Ovary (tissue), 9 donors: Measurements from ENCODE around the gene RFC3. TPM values are rescaled to one million over a fixed set of nuclear protein-coding genes. Genes with fewer than 3 reads are reported as not detected.
"Not testable (repeated sequence)": the region's sequence is repeated elsewhere in the genome, so short reads cannot be mapped to it uniquely, and the experiment has no call there.

ENCODE experiments used
- DNase-seq, 5 donors: peaks; one replicate each; pipeline ENCODE4 v3.0.0-alpha.2; 2019 to 2020
- H3K27ac ChIP-seq, 2 donors: fragments of 200-600 bp; one replicate each; pipeline versions ENCODE4 v1.5.1 to v1.8.0; 2019 to 2022
- H3K27me3 ChIP-seq: fragments of 200-600 bp; one replicate; pipeline ENCODE4 v1.8.0; 2022
- H3K36me3 ChIP-seq: fragments of 200-600 bp; sonication (generic); one replicate; pipeline ENCODE4 v1.5.1; 2019
- H3K4me1 ChIP-seq: one replicate; pipeline ENCODE4 v1.8.1; 2013; ENCODE audit warnings: mild to moderate bottlenecking, moderate library complexity; ENCODE audit not compliant: insufficient read depth
- H3K4me3 ChIP-seq: fragments of 200-600 bp; sonication (generic); one replicate; pipeline ENCODE4 v1.5.1; 2017
- H3K9me3 ChIP-seq, 2 donors: fragments of 200-600 bp in 1 of 2; sonication (generic) in 1 of 2; one replicate each; pipeline versions ENCODE4 v1.5.1 to v1.8.1; 2013 to 2019; ENCODE audit warnings: mild to moderate bottlenecking in 1 of 2, moderate library complexity in 1 of 2
- EP300 ChIP-seq: sonication (generic); formaldehyde crosslinking; IDR thresholded peaks from one replicate; pipeline ENCODE4 v1.6.1; 2017; ENCODE audit warnings: antibody characterized with exemption
- POLR2A ChIP-seq: fragments of 450-650 bp; IDR thresholded peaks from one replicate; pipeline ENCODE4 v1.6.1; 2017; ENCODE audit warnings: antibody characterized with exemption, mild to moderate bottlenecking, moderate library complexity
- WGBS, 3 donors: extraction: QIAGEN DNeasy Blood & Tissue Kit in 1 of 3; methylation state at CpG; one replicate each; pipeline versions ENCODE4 v1.1.5 to v1.1.7; 2013 to 2017; 5-methylcytosine and 5-hydroxymethylcytosine counted together
- intact Hi-C, 4 donors: fragments of 100-400 bp; cut with DNase I; formaldehyde crosslinking; loops; one replicate each; pipeline versions ENCODE4 v1.11.0 to v1.15.1; 2022 to 2023
- polyA plus RNA-seq, 2 donors: library from polyadenylated mRNA; stranded (reverse); fragments of 200-250 nt in 1 of 2; fragments of 350-450 nt in 1 of 2; fragmentation: Illumina TruSeq in 1 of 2; extraction: RNeasy Lipid Tissue Mini Kit (QIAGEN cat#74804) in 1 of 2; gene quantifications; one replicate each; pipeline ENCODE4 v1.2.3, GENCODE V29; 2013 to 2014
- total RNA-seq, 7 donors: library from RNA; depleted of rRNA in 2 of 7; stranded (reverse); fragments of >200 nt in 2 of 7; fragmentation: NEBNext Ultra II Directional in 3 of 7; extraction: Animal tissue kit (Norgen Biotek cat#: 25700) in 3 of 7; gene quantifications; one replicate each; pipeline versions ENCODE4 v1.1.0 to v1.2.4, GENCODE V29; 2016 to 2023
- TF ChIP-seq, protein P1 (sequence below), 3 donors: fragments of 450-650 bp in 2 of 3; fragments of 200-600 bp in 1 of 3; IDR thresholded peaks; one replicate each; pipeline versions ENCODE4 v1.5.1 to v1.8.0; 2016 to 2022; ENCODE audit warnings: antibody characterized with exemption in 3 of 3, mild to moderate bottlenecking in 1 of 3
- donor health status: DM: no; HTN: no; CAD: no; lungs with moderate emphysema.
- donor health status: DM: no; HTN: no; CAD: no.
- donor health status: Bipolar disorder and iron deficiency.
- donor health status: DM: yes; HTN: yes; CAD: no.
- donor health status: DM: no; HTN: no; CAD: no.
- donor health status: DM: yes; HTN: yes; CAD: no.

Gene RFC3
- total and polyA plus RNA-seq, 9 donors, result 6.9 to 9.4 (median 7.5) TPM

- WGBS, 3 donors, result 19 to 25% (median 23%) methylated on average over 9 of the region's 9 CpGs
These were observed 41.6 kb upstream of the RFC3 start for GRCh38 chr13:33776239-33776881.

GRCh38 chr13:33782631-33783030 is 35.3 kb upstream of the RFC3 start:
- H3K9me3 ChIP-seq, result no peaks in the 10 kb centered on the region
- no peak overlapping the region for H3K27ac ChIP-seq
- no peak for TF ChIP-seq POLR2A
- TF ChIP-seq EP300, result no peak
- TF ChIP-seq, protein P1, sequence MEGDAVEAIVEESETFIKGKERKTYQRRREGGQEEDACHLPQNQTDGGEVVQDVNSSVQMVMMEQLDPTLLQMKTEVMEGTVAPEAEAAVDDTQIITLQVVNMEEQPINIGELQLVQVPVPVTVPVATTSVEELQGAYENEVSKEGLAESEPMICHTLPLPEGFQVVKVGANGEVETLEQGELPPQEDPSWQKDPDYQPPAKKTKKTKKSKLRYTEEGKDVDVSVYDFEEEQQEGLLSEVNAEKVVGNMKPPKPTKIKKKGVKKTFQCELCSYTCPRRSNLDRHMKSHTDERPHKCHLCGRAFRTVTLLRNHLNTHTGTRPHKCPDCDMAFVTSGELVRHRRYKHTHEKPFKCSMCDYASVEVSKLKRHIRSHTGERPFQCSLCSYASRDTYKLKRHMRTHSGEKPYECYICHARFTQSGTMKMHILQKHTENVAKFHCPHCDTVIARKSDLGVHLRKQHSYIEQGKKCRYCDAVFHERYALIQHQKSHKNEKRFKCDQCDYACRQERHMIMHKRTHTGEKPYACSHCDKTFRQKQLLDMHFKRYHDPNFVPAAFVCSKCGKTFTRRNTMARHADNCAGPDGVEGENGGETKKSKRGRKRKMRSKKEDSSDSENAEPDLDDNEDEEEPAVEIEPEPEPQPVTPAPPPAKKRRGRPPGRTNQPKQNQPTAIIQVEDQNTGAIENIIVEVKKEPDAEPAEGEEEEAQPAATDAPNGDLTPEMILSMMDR (IDR thresholded peaks at IDR 0.05), result no peak
- H3K36me3 ChIP-seq, result no peaks in the 10 kb centered on the region
- H3K4me1 ChIP-seq, result peaks cover 5% of the 10 kb centered on the region
- no peak overlapping the region for H3K4me3 ChIP-seq
- DNase-seq, result no peak
- 68 to 84% (median 71%) methylated on average over 4 of the region's 4 CpGs for WGBS, 3 donors
- H3K27me3 ChIP-seq, result no peaks in the 10 kb centered on the region
- intact Hi-C loops, result no loop called here

More at GRCh38 chr13:33776239-33776881, 41.6 kb upstream of the RFC3 start:
- Histone ChIP-seq H3K9me3 (no peaks in the 10 kb centered on the region), H3K4me1 (no peaks in the 10 kb centered on the region), H3K27ac (no peak overlapping the region), H3K36me3 (no peaks in the 10 kb centered on the region), H3K27me3 (no peaks in the 10 kb centered on the region), H3K4me3 (no peak overlapping the region)
- DNase-seq, result no peak
- intact Hi-C loops, result no loop called here
- TF ChIP-seq, protein P1 (IDR thresholded peaks at IDR 0.05), result no peak
- no peak for TF ChIP-seq EP300
- TF ChIP-seq POLR2A, result no peak

- DNase-seq, H3K36me3 ChIP-seq, H3K4me1 ChIP-seq, H3K4me3 ChIP-seq, H3K9me3 ChIP-seq, H3K27me3 ChIP-seq, intact Hi-C loops, H3K27ac ChIP-seq: not testable (repeated sequence)
- 44 to 71% (median 44%) methylated on average over 4 of the region's 4 CpGs for WGBS, 3 donors
These were observed 34.7 kb upstream of the RFC3 start for GRCh38 chr13:33783212-33783611.

GRCh38 chr13:33784738-33785137 is 33.2 kb upstream of the RFC3 start:
- Histone ChIP-seq H3K4me1 (peaks cover 5% of the 10 kb centered on the region), H3K4me3 (no peak overlapping the region), H3K27ac (no peak overlapping the region), H3K36me3 (no peaks in the 10 kb centered on the region), H3K27me3 (no peaks in the 10 kb centered on the region), H3K9me3 (no peaks in the 10 kb centered on the region)
- WGBS, 3 donors, result 93 to 98% (median 94%) methylated on average over 1 of the region's 1 CpG
- intact Hi-C loops, result no loop called here
- TF ChIP-seq EP300, result no peak
- no peak for TF ChIP-seq POLR2A
- TF ChIP-seq, protein P1 (IDR thresholded peaks at IDR 0.05), result no peak
- no peak for DNase-seq

DNA sequence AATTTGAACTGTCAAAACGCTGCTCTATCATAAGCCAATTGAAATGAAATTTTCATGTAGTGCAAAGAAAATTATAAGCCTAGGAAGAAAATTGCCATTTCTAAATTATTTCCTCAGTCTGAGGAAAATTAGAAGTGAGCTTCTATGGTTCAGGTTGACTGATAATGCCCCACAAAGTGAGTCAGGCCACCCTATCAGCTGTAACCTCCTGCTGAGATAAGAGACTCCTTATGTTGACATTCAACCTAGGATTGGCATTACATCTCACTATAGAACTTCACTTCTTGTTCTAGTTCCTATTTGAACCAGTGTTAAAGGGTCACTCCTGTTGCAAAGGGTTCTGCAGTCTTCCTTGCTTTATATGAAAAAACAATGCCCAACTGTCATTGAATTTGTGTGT is 32.6 kb upstream of the RFC3 start:
- H3K27me3 ChIP-seq, result no peaks in the 10 kb centered on the region
- no peak overlapping the region for H3K27ac ChIP-seq
- no peaks in the 10 kb centered on the region for H3K9me3 ChIP-seq
- intact Hi-C loops, result no loop called here
- 84 to 87% (median 85%) methylated on average over 1 of the region's 1 CpG for WGBS, 3 donors
- no peak for DNase-seq
- no peaks in the 10 kb centered on the region for H3K36me3 ChIP-seq
- peaks cover 5% of the 10 kb centered on the region for H3K4me1 ChIP-seq
- no peak overlapping the region for H3K4me3 ChIP-seq
- TF ChIP-seq EP300 (no peak), POLR2A (no peak)
- TF ChIP-seq, protein P1 (IDR thresholded peaks at IDR 0.05), result no peak
